Measurements from ENCODE around the gene PTPRO. TPM values are rescaled to one million over a fixed set of nuclear protein-coding genes. Genes with fewer than 3 reads are reported as not detected.

The PTPRO gene
- polyA plus RNA-seq, 2 of the 4 experiments (the other 2 are of a cell fraction), result 0.04 TPM; not detected in 1

DNA sequence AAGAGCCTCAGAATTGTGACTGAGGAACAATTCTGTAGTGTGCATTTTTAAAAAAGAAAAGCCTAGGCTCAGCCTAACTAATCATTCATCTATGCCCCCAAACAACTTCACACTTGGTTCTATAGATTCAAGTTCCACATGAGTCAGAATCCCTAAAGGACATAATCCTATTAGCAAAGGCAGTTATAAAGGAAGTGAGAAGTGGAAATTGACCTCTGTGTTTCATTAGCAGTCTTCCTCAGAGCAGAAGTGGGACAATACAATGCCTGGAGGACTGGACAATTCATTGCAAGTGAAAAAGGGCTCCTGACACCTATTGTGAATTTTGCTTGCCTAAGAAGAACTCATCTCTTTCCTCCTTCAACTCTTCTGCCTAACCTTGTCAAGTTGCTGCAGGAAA lies 222.3 kb downstream of the PTPRO start:
- CTCF ChIA-PET, result interaction anchor here (2.1 kb wide), 1 partner anchor 46 kb away, joined by 6 read pairs; no protein-coding TSS in a partner anchor

GRCh38 chr12:15545334-15545733 lies 223.0 kb downstream of the PTPRO start:
- TF ChIP-seq CHD4 (IDR thresholded peaks at IDR 0.05; ENCODE audit: borderline replicate concordance) (no peak), SREBF2 (IDR thresholded peaks at IDR 0.05) (no peak), BHLHE40 (IDR thresholded peaks at IDR 0.05; ENCODE audit: low read depth, low read length) (no peak), FOSL2 (IDR thresholded peaks at IDR 0.05) (no peak), FOSL2 (CRISPR knock-in tag; IDR thresholded peaks at IDR 0.05) (no peak), FOXS1 (CRISPR knock-in tag; IDR thresholded peaks at IDR 0.05) (no peak), JUNB (IDR thresholded peaks at IDR 0.05) (no peak), TFCP2L1 (CRISPR knock-in tag; IDR thresholded peaks at IDR 0.05) (no peak), MAZ (IDR thresholded peaks at IDR 0.05; ENCODE audit: borderline replicate concordance, low read depth, low read length) (no peak), JUN (IDR thresholded peaks at IDR 0.05) (no peak)
- TF ChIP-seq, protein P1, sequence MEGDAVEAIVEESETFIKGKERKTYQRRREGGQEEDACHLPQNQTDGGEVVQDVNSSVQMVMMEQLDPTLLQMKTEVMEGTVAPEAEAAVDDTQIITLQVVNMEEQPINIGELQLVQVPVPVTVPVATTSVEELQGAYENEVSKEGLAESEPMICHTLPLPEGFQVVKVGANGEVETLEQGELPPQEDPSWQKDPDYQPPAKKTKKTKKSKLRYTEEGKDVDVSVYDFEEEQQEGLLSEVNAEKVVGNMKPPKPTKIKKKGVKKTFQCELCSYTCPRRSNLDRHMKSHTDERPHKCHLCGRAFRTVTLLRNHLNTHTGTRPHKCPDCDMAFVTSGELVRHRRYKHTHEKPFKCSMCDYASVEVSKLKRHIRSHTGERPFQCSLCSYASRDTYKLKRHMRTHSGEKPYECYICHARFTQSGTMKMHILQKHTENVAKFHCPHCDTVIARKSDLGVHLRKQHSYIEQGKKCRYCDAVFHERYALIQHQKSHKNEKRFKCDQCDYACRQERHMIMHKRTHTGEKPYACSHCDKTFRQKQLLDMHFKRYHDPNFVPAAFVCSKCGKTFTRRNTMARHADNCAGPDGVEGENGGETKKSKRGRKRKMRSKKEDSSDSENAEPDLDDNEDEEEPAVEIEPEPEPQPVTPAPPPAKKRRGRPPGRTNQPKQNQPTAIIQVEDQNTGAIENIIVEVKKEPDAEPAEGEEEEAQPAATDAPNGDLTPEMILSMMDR (IDR thresholded peaks at IDR 0.05), result no peak
- no peak for DNase-seq (ENCODE audit: low read depth in 1 of 2, low spot score in 1 of 2)
- CTCF ChIA-PET, result interaction anchor here (1.3 to 2.1 kb wide), 3 partner anchors 12 to 45 kb away, joined by 3 to 6 read pairs (median 4); no protein-coding TSS in a partner anchor
- Histone ChIP-seq H3K4me3 (no peak overlapping the region), H3K9me3 (no peaks in the 10 kb centered on the region), H3K4me2 (no peak overlapping the region), H3K4me1 (no peaks in the 10 kb centered on the region), H3K27ac (no peak overlapping the region)
- POLR2A ChIA-PET, result no interaction called here
- WGBS (ENCODE audit: missing lambda C conversion rate), result 13% methylated on average over 1 of the region's 1 CpG
- FAIRE-seq, result no peak
- no peak for ATAC-seq

More for the DNA sequence above, 222.3 kb downstream of the PTPRO start:
- no peaks in the 10 kb centered on the region for H3K4me1 ChIP-seq
- FAIRE-seq, result no peak
- H3K4me2 ChIP-seq, result no peak overlapping the region
- TF ChIP-seq RCOR1 (IDR thresholded peaks at IDR 0.05; ENCODE audit: low read depth, low read length), result no peak
- no peak for TF ChIP-seq ELK1 (IDR thresholded peaks at IDR 0.05; ENCODE audit: low read depth, low read length)
- TF ChIP-seq HOXA7 (CRISPR knock-in tag; IDR thresholded peaks at IDR 0.05), result no peak
- no peak for TF ChIP-seq FOXS1 (CRISPR knock-in tag; IDR thresholded peaks at IDR 0.05)
- no peak for TF ChIP-seq TFCP2L1 (CRISPR knock-in tag; IDR thresholded peaks at IDR 0.05)
- TF ChIP-seq HOXB5 (CRISPR knock-in tag; IDR thresholded peaks at IDR 0.05), result no peak
- TF ChIP-seq POLR2A (IDR thresholded peaks at IDR 0.05; ENCODE audit: low read length), result no peak
- TF ChIP-seq ZNF302 (CRISPR knock-in tag; IDR thresholded peaks at IDR 0.05), result no peak
- no peak for TF ChIP-seq RFX5 (IDR thresholded peaks at IDR 0.05)
- TF ChIP-seq KDM5A (IDR thresholded peaks at IDR 0.05), result no peak
- TF ChIP-seq MYC (IDR thresholded peaks at IDR 0.05; ENCODE audit: borderline replicate concordance, low read length), result no peak
- TF ChIP-seq HDAC2 (IDR thresholded peaks at IDR 0.05), result no peak
- no peak for TF ChIP-seq CHD2 (IDR thresholded peaks at IDR 0.05; ENCODE audit: low read length, partially characterized antibody)
- no peak for TF ChIP-seq NPAS2 (CRISPR knock-in tag; IDR thresholded peaks at IDR 0.05; ENCODE audit: borderline replicate concordance)
- TF ChIP-seq BCL3 (IDR thresholded peaks at IDR 0.05), result no peak
- TF ChIP-seq, protein P2, sequence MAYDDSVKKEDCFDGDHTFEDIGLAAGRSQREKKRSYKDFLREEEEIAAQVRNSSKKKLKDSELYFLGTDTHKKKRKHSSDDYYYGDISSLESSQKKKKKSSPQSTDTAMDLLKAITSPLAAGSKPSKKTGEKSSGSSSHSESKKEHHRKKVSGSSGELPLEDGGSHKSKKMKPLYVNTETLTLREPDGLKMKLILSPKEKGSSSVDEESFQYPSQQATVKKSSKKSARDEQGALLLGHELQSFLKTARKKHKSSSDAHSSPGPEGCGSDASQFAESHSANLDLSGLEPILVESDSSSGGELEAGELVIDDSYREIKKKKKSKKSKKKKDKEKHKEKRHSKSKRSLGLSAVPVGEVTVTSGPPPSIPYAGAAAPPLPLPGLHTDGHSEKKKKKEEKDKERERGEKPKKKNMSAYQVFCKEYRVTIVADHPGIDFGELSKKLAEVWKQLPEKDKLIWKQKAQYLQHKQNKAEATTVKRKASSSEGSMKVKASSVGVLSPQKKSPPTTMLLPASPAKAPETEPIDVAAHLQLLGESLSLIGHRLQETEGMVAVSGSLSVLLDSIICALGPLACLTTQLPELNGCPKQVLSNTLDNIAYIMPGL (CRISPR knock-in tag; IDR thresholded peaks at IDR 0.05; ENCODE audit: borderline replicate concordance), result no peak
- no peak for TF ChIP-seq ZC3H11A (IDR thresholded peaks at IDR 0.05)
- no peak overlapping the region for H3K4me3 ChIP-seq
- POLR2A ChIA-PET, result no interaction called here
- H3K27ac ChIP-seq, result no peak overlapping the region
- no peak for ATAC-seq
- H3K9me3 ChIP-seq, result no peaks in the 10 kb centered on the region
- no peak for DNase-seq (ENCODE audit: low read depth in 1 of 2, low spot score in 1 of 2)

Data from A549 (cell line).